ENCODE results near the gene KCNQ1. TPM values are rescaled to one million over a fixed set of nuclear protein-coding genes. Genes with fewer than 3 reads are reported as not detected.

KCNQ1 gene
- total and polyA plus RNA-seq, 9 of the 15 experiments (the other 6 are each of a cell fraction or from before 2014, with no cell fraction given): 0.44 TPM; not detected in 8

- TF ChIP-seq THAP7 (CRISPR knock-in tag; IDR thresholded peaks at IDR 0.05): no peak
- no peak for TF ChIP-seq HEY1 (CRISPR knock-in tag; IDR thresholded peaks at IDR 0.05; ENCODE audit: borderline replicate concordance)
- TF ChIP-seq GABPB2 (CRISPR knock-in tag; conservative IDR thresholded peaks at IDR 0.05): no peak
- TF ChIP-seq MAFK (IDR thresholded peaks at IDR 0.05; ENCODE audit: low read length): no peak
- no peak for TF ChIP-seq NR0B1 (IDR thresholded peaks at IDR 0.05; ENCODE audit: partially characterized antibody)
- TF ChIP-seq ELF2 (CRISPR knock-in tag; IDR thresholded peaks at IDR 0.05): no peak
- no peak for TF ChIP-seq ZNF407 (IDR thresholded peaks at IDR 0.05; ENCODE audit: low read depth)
- no peak for TF ChIP-seq BCOR (IDR thresholded peaks at IDR 0.05)
- no peak for TF ChIP-seq NBN (IDR thresholded peaks at IDR 0.05; ENCODE audit: low read depth)
- TF ChIP-seq PTBP1 (IDR thresholded peaks at IDR 0.05; ENCODE audit: low read depth, low read length): no peak
- no peak for TF ChIP-seq KDM2B (CRISPR knock-in tag; IDR thresholded peaks at IDR 0.05)
- no peak for TF ChIP-seq FOXA1 (IDR thresholded peaks at IDR 0.05; ENCODE audit: borderline replicate concordance)
Measured at GRCh38 chr11:2888266-2888968, 443.6 kb downstream of the KCNQ1 start (continued).
